GM18867 (cell line): ENCODE results near the gene TBL3.
"Not testable (repeated sequence)": the region's sequence is repeated elsewhere in the genome, so short reads cannot be mapped to it uniquely, and the experiment has no call there.

Experiments used
- ATAC-seq: cut with Tn5 transposase; IDR thresholded peaks from one replicate; pipeline ENCODE4 v1.9.1; 2021; ENCODE audit warnings: mild to moderate bottlenecking, moderate library complexity; ENCODE audit not compliant: unreplicated experiment

The TBL3 gene

DNA sequence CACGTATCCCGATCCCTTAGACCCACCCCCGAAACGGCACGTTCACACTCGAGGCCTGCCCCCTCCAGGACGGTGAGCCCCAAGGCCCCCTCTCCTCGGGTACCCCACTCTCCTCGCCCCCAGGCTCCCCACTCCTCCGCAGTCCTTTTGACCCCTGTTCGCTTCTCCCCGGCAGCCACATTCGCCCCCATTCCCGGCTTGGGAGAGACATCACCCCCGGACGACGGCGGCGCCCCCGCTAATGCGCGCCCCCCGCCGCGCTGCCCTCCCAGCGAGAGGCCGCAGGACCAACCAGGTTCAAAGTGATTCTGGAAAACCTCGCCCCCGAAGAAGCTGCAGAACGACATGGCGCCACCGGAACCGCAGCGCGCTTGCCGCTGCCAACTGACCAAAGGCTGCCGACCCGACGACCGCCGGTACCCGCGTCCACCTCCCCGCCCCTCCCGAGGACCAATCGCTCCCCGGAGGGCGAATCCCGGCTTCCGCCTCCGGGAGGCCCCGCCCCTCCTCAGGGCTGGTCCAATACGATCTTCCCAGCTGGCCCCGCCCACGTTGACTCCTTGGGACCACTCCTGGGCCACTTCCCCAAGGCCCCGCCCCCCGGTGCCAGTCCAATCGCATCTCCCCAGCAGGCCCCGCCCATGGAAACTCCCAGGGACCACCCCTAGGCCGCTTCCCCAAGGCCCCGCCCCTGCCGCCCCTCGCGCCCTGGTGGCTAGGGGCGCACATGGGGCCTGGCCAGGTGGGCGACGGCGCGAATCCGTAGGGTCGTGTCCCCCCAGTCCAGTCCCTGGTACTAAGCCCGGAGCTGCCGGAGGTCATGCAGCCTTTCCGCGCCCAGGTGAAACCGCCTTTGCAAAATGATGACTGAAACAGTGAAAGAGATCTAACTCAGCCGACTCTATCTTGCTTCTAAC, 28.8 kb upstream of the TBL3 start, which contains the start of gene MSRB1:
MSRB1 (minus strand) TSS at position 390 of the 917 bp plus-strand sequence; CDS start at position 347, 43 bp downstream.
- peak; percentile 89 for ATAC-seq

GRCh38 chr16:1944612-1945199, 27.1 kb upstream of the TBL3 start:
- no peak for ATAC-seq

GRCh38 chr16:1945559-1946391, 26.1 kb upstream of the TBL3 start:
- ATAC-seq = no peak

DNA sequence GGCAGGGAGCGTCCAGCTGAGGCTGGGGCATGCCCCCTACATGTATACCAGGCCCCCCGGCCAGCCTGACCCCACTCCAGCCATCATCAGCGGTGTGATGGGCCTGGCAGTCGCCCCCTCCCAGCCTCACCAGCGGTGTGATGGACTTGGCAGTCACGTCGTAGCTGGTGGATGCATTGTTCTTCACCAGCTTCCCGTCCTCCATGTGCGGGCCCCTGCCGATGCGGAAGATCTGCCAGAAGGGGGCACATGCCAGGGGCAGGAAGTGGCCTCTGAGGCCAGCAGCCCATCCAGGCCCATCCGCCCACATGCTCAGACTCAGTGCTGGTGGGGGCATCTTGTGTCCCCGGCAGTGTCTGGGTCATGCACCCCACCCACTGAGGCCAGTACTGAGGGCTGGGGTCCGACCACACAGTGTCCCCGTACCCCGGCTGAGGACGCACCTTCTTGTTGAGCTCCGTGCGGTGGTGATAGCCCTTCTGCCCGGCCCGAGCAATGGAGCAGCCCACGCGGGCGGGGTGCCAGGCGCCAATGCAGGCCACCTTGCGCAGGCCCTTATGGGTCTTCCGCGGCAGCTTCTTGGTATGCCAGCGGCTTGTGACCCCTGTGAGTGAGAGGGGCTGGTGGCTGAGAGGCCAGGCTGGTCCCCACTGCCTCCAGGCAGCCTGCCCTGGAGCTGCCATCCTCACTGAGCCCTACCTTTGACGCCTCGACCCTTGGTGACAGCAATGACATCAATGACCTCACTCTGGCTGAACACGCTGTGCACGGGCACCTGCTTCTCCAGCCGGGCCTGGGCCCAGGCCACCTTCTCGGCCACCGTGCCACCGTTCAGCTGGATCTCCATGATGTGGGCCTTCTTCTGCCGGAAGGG, 25.1 kb upstream of the TBL3 start:
- ATAC-seq = no peak

GRCh38 chr16:1947369-1947670, 24.5 kb upstream of the TBL3 start:
- ATAC-seq = no peak

GRCh38 chr16:1949507-1949906, 22.3 kb upstream of the TBL3 start:
- ATAC-seq = no peak

- ATAC-seq = no peak
These were observed 21.8 kb upstream of the TBL3 start for GRCh38 chr16:1950047-1950446.

- ATAC-seq = no peak
These were observed 21.3 kb upstream of the TBL3 start for GRCh38 chr16:1950559-1950958.

DNA sequence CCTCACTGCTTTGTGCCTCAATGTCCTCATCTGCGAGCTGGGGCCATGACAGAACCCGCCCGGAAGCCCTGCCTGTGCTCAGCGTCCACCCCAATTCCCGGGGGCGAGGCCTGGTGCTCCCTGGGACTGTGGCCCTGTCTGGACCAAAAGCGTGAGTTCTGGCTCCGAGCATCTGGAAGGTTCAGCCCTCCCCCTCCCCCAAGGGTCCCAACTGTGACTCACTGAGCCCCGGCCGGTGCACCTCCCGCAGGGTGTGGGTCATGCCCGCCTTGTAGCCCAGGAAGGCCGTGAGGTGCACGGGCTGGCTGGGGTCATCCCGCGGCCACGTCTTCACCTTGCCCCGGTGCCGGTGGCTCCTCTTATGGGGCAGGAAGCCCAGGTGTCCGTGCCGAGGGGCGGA, 18.1 kb upstream of the TBL3 start:
- no peak for ATAC-seq

DNA sequence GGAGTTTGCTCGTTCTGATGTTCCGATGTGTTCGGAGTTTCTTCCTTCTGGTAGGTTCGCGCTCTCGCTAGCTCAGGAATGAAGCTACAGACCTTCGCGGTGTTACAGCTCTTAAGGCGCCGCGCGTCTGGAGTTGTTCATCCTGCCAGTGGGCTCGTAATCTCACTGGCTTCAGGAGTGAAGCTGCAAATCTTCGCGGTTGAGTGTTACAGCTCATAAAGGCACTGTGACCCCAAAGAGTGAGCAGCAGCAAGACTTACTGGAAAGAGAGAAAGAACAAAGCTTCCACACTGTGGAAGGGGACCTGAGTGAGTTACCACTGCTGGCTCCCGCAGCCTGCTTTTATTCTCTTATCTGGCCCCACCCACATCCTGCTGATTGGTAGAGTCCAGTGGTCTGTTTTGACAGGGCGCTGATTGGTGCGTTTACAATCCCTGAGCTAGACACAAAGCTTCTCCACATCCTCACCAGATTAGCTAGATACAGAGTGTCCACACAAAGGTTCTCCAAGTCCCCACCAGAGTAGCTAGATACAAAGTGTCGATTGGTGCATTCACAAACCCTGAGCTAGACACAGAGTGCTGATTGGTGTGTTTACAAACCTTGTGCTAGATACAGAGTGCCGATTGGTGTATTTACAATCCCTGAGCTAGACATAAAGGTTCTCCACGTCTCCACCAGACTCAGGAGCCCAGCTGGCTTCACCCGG, 14.3 kb upstream of the TBL3 start:
- not testable (repeated sequence) for ATAC-seq

- ATAC-seq = not testable (repeated sequence)
These were observed 13.7 kb upstream of the TBL3 start for GRCh38 chr16:1958143-1958491.

- no peak for ATAC-seq
These were observed 13.1 kb upstream of the TBL3 start for GRCh38 chr16:1958715-1959268.

GRCh38 chr16:1959269-1960039, 12.4 kb upstream of the TBL3 start, which contains the start of gene NDUFB10:
NDUFB10 (plus strand) TSS chr16:1959538; CDS start chr16:1959625, 87 bp downstream.
- peak; percentile 76 for ATAC-seq

- no peak for ATAC-seq
These were observed 10.9 kb upstream of the TBL3 start for GRCh38 chr16:1960665-1961630.

GRCh38 chr16:1961651-1962067, 10.2 kb upstream of the TBL3 start:
- ATAC-seq = no peak

DNA sequence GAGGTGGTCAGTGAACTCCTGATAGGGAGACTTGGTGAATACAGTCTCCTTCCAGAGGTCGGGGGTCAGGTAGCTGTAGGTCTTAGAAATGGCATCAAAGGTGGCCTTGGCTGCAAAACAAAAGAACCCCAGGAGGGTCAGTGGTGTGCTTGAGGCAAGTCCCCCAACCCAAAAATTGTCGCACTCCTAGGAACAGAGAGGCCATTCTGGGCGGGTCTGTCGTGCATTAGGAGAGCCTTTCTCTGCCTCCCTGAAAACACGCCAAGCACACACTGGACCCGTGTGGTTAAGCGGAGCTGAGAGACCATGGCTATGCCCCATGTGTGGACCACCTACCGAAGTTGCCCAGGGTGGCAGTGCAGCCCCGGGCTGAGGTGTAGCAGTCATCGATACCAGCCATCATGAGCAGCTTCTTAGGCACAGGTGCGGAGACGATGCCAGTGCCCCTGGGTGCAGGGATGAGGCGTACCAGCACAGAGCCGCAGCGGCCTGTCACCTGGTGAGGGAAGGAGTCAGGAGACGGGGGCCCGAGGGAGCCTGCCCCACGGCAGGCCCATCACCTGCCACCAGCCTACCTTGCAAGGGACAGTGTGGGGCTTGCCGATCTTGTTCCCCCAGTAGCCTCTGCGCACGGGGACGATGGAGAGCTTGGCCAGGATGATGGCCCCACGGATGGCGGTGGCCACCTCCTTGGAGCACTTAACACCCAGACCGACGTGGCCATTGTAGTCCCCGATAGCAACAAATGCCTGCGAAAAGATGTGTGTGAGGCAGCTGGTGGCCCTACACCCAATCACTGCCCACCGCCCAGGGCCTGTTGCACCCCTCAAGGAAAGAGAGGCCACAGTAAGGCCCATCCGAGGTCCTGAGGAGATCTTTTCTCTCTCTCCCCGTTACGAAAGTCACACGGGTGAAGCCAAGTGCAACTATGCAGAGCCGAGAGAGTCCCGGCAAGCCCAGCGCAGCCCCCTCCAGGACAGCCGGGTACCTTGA, 9.4 kb upstream of the TBL3 start:
- ATAC-seq = not testable (repeated sequence)
